ENCODE results near the gene PRELID2.

Gene PRELID2

DNA sequence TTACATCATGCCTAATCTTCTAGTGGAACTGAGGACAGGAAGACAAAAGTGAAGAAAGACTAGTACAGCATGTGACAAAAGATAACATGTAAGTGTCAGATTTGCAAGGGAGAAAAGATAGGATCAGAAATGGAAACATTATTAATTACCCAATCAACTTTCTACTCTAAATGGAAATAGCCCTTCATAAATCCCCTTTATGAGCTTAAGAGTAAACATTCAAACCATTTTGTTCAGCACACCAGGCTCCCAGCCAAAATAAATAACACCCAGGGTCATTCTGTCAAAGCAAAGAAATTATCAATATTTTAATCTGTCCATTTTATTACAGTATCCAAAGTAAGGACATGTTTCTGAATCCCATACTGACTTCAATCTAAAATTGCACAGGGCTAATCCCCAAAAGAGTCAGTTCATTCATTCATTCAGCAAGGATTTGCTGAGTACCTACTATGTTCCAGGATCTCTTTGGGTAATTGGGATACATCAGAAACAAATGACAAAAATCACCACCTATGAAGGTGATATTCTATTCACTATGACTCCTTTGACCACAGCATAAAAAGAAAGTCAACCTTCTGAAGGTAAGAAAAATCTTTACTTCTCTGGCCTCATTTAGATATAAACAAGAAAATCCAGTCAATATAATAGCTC, 5.3 kb downstream of the PRELID2 start:
- DNase-seq = no peak
- Histone ChIP-seq H3K4me3 (no peak overlapping the region), H3K27ac (peak overlapping the region in 1 of 2 donors; percentile 57), H3K9me3 (no peaks in the 10 kb centered on the region), H3K27me3 (no peaks in the 10 kb centered on the region), H3K4me1 (peaks cover 5 to 49% (median 27%) of the 10 kb centered on the region in 4 donors), H3K36me3 (no peaks in the 10 kb centered on the region)
- intact Hi-C loops (cut with DNase I; ENCODE audit: low total_unique reads) = loop anchor here (5.0 to 10.0 kb wide), 2 partner anchors 215 to 1628 kb away; no protein-coding TSS in a partner anchor
- TF ChIP-seq, protein P1, sequence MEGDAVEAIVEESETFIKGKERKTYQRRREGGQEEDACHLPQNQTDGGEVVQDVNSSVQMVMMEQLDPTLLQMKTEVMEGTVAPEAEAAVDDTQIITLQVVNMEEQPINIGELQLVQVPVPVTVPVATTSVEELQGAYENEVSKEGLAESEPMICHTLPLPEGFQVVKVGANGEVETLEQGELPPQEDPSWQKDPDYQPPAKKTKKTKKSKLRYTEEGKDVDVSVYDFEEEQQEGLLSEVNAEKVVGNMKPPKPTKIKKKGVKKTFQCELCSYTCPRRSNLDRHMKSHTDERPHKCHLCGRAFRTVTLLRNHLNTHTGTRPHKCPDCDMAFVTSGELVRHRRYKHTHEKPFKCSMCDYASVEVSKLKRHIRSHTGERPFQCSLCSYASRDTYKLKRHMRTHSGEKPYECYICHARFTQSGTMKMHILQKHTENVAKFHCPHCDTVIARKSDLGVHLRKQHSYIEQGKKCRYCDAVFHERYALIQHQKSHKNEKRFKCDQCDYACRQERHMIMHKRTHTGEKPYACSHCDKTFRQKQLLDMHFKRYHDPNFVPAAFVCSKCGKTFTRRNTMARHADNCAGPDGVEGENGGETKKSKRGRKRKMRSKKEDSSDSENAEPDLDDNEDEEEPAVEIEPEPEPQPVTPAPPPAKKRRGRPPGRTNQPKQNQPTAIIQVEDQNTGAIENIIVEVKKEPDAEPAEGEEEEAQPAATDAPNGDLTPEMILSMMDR (IDR thresholded peaks at IDR 0.05) = no peak

- TF ChIP-seq, protein P1 (IDR thresholded peaks at IDR 0.05) = no peak
- H3K4me3 ChIP-seq = no peak overlapping the region
- H3K9me3 ChIP-seq = no peaks in the 10 kb centered on the region
- H3K27me3 ChIP-seq = no peaks in the 10 kb centered on the region
- no peak overlapping the region for H3K27ac ChIP-seq
- no peaks in the 10 kb centered on the region for H3K36me3 ChIP-seq
- no peak for DNase-seq
- intact Hi-C loops (cut with DNase I; ENCODE audit: low total_unique reads) = loop anchor here (5.0 to 10.0 kb wide), 2 partner anchors 218 to 1625 kb away; no protein-coding TSS in a partner anchor
- peaks cover 5 to 29% (median 18%) of the 10 kb centered on the region in 4 donors for H3K4me1 ChIP-seq
Observed at GRCh38 chr5:145826895-145827674, 8.1 kb downstream of the PRELID2 start.

DNA sequence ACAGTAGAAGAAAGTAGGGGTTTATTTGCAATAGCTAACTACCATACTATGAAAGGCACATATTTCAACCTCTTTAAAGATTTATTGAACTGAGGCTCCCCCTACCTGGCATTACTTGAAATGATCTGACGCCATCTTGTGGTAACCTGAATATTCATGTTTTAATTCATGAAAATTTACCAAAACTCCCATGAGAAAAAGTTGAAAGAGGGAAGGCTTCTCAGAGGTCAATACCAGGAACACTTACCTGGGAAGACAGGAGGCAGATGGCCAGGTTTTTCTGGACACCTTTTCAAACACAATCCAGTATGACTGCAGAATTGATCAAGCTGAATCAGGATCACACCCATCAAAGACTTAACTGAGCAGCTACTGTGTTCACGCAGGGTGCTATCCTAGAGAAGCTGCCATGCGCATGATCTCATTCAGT, 9.4 kb downstream of the PRELID2 start:
- no peak overlapping the region for H3K27ac ChIP-seq
- TF ChIP-seq, protein P1 (IDR thresholded peaks at IDR 0.05) = peak; percentile 70 to 73
- no peak for DNase-seq
- H3K4me3 ChIP-seq = no peak overlapping the region
- H3K36me3 ChIP-seq = peaks cover 0 to 9% (median 5%) of the 10 kb centered on the region in 3 donors
- intact Hi-C loops (cut with DNase I; ENCODE audit: low total_unique reads) = loop anchor here (5.0 to 10.0 kb wide), 2 partner anchors 219 to 1623 kb away; no protein-coding TSS in a partner anchor
- H3K4me1 ChIP-seq = peaks cover 0 to 16% (median 12%) of the 10 kb centered on the region in 4 donors
- no peaks in the 10 kb centered on the region for H3K27me3 ChIP-seq
- H3K9me3 ChIP-seq = no peaks in the 10 kb centered on the region

DNA sequence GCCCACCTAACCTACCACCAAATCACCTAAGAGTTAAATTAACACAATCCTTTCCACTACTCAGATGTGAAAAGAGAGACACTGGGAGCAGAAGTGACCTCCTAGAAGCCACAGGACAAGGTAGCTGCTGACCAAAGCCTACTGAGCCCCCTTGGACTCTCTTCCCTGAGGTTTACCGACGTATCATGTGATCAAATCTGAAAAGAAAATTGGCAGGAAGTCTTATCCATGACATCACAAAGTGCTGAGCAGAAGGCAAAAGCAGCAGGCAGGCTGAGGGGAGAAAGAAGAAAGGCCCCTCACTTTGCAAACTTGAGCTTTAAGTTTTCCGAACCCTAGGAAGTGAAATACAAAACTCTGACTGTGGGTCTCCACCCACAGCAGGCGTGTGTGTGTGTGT, 11.1 kb downstream of the PRELID2 start:
- DNase-seq = no peak
- Histone ChIP-seq H3K27ac (no peak overlapping the region), H3K36me3 (peaks cover 0 to 18% (median 13%) of the 10 kb centered on the region in 3 donors), H3K4me1 (no peaks in the 10 kb centered on the region), H3K9me3 (no peaks in the 10 kb centered on the region), H3K4me3 (no peak overlapping the region), H3K27me3 (no peaks in the 10 kb centered on the region)
- intact Hi-C loops (cut with DNase I; ENCODE audit: low total_unique reads) = loop anchor here (10.0 kb wide), 1 partner anchor 221 kb away; no protein-coding TSS in a partner anchor
- TF ChIP-seq, protein P1 (IDR thresholded peaks at IDR 0.05) = no peak

- TF ChIP-seq, protein P1 (IDR thresholded peaks at IDR 0.05) = no peak
- Histone ChIP-seq H3K4me1 (no peaks in the 10 kb centered on the region), H3K27me3 (no peaks in the 10 kb centered on the region), H3K9me3 (no peaks in the 10 kb centered on the region), H3K36me3 (peaks cover 31 to 55% (median 36%) of the 10 kb centered on the region in 3 donors), H3K4me3 (no peak overlapping the region), H3K27ac (no peak overlapping the region)
- intact Hi-C loops (cut with DNase I; ENCODE audit: low total_unique reads) = no loop called here
- no peak for DNase-seq
Observed at GRCh38 chr5:145818604-145819003, 16.5 kb downstream of the PRELID2 start.
